CD4-positive, alpha-beta T cell treated with Interleukin-17A for 4 hours (primary cell): ENCODE results near the gene SHOC2.
A peak's percentile ranks its signal among the peaks of the same experiment; 100 is the strongest.

Experiments used
- DNase-seq: peaks from one replicate; pipeline ENCODE4 v3.0.0-alpha.2; 2020; ENCODE audit warnings: mixed read lengths

Gene SHOC2

DNA sequence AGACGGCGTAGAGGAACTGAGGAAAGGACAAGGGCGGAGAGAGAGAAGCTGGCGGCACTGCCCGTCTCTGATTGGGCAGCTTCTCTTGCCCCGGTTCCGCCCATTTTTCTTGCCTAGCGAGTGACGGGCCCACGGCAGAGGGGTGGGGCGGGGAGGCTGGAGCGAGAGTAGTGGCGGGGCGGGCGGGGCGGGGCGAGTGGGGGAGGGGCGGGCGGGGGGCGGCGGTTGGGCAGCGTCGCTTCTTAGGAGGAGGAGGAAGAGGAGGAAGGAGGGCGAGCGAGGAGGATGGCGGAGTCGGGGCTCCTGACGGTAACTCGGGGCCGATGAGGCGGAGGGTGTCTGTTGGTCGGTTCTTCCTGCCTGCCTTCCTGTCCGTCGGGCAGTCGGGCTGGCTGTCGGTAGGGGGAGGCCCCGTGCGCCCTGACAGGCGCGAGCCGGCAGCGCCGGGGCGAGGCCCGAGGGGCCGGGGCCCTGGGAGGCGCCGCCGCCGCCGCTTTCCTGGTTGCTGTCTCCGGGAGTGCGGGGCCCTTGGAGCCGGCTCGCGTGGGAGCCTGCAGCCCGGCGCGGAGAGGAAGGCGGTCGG lies at the start of gene SHOC2:
TSS of gene SHOC2 (plus strand) at position 256 of the 583 bp plus-strand sequence. CDS start 44,755 bp downstream, outside the sequence.
- DNase-seq: peak; percentile 98

DNA sequence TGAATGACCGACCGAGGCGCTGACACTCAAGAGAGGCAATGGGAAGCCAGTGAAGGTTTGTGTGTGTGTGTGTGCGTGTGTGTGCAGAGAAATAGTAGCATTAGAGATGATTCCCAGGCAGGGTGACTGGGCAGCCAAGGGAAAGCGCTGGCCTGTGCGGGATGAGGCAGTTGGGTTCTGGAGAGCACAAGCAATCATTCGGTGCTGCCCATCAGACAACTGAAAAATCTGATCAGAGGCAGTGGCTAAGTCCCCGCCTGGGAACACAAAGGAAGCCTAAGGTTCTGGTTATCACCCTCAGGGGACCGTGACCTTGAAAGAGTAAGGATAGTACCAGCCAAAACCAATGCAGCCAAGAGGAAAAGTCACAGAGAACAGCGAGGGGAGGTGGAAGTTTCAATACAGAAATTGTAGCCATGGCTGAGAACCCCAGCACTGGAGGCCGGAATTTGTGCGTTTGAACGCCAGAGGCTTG lies 48.5 kb upstream of the SHOC2 start:
- no peak for DNase-seq

DNA sequence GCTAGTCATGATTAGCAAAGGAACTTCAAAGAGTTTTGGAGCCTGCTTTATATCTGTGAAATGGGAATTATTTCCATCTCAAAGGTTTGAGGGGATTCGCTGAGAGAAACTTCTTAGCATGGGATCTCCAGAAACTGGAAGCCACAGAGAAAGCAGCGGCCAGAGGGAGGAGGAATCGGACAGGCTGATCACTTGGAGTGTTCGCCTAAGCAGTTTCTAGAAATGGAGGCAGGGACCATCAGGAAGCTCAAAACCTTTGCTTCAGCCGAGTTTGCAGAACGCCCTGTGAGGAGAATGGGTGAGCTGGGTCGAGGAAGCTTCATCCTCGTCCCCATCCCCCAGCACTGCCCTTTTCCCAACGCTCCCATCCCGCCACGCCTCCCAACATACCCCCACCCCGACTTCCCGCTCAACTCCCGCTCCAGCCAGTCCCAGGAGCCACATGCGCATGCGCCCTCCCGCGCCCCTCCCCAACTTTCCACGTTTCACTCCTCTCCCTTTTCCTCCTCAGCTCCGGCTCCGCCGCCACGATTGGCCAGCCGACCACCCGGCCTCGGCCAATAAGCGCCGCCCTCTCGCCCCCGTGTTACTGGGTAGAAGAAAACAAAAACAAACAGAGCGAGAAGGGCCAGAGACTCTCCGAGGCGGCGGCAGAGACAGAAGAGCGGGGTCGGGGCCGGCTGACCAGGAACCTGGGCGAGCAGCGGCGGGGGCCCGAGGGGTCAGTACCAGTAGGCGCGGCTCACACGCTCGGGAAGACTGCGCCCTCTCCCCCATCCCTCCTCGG lies 47.9 kb upstream of the SHOC2 start, which contains the start of gene PDCD4:
TSS of gene PDCD4 (plus strand) at position 631 of the 787 bp plus-strand sequence. CDS start 4,100 bp downstream, outside the sequence.
- DNase-seq: peak; percentile 93

DNA sequence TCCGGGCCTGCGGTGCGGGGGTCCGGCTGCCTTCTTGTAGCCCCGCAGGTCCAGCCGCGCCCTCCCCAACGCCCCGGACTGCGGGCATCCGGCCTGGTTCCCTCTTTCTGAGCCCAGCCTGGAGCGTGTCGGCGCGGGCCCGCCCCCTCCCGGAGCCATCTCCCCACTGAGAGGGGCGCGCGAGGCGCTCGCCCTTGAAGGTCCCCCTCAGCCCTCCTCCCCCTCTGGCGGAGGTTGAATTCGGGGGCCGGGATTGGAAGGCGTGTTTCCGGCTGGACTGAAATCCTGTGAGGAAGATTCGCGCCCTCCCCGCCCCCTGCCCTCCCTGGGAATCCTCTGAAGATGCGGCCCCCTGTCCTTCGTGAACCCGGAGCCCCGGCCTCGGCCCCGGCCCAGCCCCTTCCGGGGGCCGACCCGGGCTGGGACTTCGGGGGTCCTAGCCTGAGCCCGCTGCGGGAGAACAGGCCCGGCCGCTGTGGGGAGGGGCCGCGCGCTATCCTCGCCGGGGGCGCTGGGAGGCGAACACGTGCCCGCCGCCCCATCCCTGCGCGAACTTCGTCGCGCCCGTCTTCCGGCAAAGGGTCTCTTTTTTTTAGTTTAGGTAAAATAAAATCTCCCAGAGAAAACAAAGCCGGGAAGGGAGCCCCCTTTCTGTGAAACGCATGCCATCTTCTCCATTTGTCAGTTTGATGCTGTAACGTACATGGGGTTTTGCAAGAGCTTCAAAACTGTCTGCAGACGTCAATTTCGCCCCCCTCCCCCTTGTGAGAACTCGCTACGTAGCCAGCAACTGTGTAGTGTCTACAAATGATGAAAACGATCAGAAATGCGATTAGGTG lies 47.0 kb upstream of the SHOC2 start:
- peak; percentile 81 for DNase-seq

DNA sequence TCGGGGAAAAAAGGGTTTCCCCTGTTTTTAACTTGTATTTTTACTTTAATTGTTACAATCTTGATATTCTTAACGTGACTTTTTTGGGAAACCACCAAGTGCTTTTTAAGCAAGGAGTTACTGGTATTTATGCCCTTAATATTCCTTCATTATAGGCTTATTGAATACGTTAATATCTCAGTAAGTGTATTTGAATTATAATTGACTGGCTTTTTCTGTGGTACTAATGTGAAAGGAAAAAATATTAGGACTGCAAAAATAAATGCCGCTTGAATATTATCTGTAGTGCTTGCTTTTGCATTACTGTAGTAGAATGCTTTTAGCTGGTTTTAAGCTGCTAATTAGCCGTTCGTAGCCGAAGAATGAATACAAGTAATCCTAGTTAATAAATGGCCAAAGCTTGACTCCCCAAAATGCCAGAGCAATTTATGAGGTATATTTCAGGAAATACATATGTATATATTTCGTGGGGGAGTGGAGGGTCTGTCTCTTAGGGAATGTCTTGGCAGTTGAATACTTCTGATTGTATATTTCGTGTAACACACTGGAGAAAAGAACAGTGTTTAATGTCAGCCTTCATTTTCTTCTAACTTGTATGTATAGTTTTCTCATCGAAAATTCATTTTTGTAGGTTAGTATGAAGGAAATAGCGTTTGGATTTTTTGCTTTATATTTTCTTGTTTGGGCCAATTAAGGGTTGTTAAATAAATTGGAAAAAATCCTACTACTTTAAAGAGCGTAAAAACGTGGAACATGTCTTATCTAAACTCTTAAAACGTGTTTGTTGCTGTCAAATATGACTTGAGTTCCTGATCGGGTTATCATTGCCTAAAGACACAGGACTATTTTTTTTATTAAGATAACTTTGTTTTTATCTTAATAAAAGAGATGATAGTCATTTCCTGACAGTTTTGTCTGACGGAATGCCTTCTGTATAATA lies 46.1 kb upstream of the SHOC2 start:
- DNase-seq: no peak

DNA sequence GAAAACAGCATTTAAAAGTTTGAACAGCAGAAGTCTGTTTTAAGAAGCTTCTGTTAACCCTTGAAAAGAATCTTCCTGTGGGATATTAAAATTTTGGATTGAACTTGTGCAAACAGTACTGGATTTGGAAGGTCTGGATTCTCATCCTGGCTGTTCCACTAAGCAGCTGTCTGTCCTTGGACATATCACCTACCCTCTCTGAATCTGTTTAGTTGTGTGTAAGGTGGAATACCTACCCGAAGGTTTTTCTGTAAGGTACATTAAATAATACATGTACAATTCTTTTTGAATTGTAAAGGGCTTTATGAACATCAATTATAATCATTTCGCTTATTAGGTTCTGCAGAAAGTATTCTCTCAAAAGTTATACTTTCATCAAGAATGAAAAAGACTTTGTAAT lies 45.5 kb upstream of the SHOC2 start:
- DNase-seq: no peak

DNA sequence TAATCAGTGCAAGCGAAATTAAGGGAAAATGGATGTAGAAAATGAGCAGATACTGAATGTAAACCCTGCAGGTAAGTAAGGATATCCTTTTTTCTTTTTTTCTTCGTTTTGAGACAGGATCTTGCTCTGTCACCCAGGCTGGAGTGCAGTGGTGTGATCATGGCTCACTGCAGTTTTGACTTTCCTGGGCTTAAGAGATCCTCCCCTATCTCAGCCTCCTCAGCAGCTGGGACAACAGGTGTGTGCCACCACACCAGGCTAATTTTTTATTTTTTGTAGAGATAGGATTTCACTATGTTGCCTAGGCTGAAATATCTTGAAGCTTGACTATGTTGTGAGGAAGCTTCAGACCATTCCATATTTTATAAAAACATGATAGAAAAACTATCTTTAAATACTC lies 43.4 kb upstream of the SHOC2 start:
- no peak for DNase-seq

DNA sequence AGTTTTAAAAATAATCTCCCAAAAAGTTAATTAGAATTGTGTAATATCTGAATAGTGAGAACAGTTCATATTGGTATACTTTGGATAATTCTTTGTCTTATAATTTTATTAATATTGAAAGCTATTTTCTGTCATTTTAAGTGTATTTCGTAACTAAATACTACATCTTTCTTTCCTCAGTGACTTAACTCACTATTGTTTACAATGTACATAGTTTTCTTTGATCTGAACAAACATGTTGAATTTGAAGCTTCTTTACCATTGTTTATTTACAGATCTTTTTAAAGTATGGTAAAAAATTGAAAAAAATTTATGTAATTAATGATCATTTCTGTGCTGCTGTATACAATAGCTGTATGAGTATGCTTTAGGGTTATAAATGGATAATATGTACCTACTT lies 42.6 kb upstream of the SHOC2 start:
- DNase-seq: no peak

DNA sequence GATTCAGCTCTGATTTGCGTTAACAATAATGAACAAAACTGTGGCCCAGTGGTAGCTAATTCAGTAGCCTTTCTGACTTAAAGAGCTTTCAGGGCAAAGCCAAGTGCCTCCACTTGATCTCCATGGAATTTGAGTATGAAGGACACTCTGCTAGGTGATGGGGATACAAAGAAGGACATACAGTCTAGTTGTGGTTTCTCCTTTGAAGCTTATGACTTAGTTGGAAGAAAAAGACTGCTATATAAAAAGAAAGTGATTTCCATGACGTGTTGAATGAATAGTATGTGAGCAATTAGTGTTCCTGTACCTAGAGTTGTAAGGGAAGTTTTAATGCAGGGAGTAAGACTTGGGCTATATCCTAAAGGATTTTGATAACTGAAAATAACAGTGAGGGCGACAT lies 39.4 kb upstream of the SHOC2 start:
- DNase-seq: no peak

DNA sequence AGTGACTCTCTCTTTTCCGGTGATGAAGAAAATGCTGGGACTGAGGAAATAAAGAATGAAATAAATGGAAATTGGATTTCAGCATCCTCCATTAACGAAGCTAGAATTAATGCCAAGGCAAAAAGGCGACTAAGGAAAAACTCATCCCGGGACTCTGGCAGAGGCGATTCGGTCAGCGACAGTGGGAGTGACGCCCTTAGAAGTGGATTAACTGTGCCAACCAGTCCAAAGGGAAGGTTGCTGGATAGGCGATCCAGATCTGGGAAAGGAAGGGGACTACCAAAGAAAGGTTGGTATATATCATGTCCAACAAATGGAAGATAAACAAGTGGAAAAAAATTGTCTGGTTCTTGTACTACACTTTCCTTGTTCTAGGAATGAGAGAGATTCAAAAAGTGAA lies 38.2 kb upstream of the SHOC2 start:
- DNase-seq: no peak

DNA sequence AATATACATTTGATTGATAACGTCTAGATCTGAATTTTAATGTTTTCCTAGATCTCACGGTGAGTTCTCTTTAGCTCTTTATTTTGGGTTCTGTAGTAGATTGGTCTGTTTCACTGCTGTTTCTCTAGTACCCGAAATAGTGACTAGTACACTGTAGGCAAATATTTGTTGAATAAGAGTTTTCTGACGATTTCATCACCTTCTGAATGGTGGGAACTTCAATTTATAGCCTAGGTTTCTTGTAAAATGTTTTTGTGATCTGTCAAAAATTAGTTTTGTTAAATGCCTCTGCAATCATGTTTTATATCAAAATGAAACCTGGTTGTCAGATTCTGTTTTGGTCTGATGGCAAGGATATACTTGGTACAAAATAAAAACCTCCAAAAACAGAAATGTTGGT lies 37.5 kb upstream of the SHOC2 start:
- no peak for DNase-seq

DNA sequence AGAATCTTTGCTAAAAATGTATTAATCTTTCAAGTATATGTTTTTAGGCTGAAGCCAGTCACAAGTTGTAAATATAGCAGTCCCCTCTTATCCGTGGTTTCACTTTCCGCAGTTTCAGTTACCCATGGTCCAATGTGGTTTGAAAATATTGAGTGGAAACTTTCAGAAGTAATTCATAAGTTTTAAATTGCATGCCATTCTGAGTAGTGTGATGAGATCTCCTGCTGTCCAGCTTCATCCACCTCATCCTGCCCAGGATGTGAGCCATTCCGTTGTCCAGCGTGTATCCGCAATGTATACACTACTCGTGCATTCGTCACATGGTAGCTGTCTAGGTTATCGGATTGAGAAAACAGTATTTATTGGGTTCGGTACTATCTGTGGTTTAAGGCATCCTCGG lies 35.5 kb upstream of the SHOC2 start:
- no peak for DNase-seq

DNA sequence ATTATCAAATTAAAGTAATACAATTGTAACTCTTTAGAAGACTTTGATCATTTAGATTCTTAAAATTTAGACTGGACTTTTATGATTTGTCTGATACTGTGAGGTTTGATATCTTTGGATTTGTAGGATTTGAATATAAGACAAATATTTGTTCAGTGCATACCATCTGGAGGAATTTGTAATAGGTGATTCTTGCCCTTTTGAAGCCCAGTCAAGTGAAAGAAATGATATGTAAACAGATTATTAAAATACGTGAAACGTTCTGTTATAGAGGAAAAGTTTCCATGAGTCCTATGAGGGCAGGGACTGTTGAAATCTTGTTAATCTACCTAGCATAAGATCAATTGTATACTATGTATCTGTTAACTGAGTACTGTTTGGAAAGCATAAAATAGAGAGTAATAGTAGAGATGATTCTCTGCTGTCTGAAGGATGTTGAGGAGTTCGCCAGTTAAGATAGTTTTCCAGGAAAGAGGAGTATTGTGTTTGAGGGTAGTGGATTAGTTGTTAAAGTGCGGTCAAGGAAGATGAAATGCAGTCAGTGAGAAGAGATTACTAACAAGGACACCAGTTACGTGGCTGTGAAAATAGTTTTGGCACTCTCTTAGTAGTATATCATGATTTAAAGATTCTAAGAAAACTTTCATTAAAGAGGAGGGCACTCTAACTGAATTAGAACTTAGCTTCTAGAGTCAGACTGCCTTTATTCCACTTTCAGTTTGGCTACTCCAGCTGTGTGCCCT lies 33.3 kb upstream of the SHOC2 start:
- no peak for DNase-seq

DNA sequence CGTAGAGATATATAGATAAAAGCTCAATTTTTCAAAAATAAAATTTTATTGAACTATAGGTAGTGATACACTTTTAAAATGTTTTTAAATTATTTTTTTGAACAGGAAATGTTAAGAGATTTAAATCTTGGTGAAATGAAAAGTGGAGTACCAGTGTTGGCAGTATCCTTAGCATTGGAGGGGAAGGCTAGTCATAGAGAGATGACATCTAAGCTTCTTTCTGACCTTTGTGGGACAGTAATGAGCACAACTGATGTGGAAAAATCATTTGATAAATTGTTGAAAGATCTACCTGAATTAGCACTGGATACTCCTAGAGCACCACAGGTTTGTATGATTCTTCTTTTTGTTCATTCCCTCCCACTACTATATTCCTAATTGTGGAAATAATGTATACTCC lies 31.8 kb upstream of the SHOC2 start:
- DNase-seq: no peak

DNA sequence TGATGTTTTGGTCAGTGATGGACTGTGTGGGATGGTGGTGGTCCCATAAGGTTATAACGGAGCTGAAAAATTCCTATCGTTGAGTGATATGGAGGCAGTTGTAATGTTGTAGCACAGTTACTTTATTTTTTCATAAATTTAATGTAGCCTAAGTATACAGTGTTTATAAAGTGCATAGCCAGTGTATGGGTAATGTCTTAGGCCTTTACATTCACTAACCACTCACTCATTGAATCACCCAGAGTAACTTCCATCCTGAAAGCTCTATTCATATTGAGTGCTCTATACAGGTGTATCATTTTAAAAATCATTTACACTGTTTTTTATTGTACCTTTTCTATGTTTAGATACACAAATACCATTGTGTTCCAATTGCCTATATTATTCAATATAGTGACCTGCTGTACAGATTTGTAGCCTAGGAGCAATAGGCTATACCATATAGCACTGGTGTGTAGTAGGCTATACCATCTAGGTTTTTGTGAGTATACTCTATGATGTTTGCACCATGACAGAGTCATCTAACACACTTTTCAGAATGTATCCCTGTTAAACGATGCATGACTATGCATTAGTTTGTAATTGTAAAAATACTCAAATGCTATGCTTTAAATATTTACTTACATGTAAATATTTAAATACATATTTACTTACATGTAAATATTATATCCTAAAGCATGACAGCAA lies 26.7 kb upstream of the SHOC2 start:
- DNase-seq: no peak

DNA sequence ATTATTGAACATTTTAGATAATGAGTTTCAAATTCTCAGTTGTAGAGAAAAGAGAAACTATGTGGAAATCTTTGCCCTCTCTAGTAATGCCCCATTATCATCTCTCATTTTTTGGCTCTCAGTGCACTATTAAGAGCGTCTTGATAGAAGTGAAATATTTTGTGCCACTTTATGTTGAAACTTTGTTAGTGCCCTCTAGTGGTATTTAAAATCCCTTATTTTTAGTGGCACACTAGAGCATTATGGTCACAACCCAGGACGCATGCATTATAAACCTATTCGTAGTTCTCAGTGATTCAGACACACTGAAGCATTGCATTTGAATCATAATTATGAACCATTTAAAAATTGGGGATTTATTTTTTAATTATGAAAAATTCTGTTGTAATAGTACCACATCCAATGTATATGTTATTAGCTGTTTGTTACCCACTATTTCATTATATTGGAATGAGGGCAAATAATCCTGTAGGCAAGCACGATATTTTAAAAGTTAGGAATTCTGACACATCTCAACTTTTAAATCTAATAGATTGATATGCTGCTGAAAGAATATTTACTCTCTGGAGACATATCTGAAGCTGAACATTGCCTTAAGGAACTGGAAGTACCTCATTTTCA lies 25.7 kb upstream of the SHOC2 start:
- no peak for DNase-seq

DNA sequence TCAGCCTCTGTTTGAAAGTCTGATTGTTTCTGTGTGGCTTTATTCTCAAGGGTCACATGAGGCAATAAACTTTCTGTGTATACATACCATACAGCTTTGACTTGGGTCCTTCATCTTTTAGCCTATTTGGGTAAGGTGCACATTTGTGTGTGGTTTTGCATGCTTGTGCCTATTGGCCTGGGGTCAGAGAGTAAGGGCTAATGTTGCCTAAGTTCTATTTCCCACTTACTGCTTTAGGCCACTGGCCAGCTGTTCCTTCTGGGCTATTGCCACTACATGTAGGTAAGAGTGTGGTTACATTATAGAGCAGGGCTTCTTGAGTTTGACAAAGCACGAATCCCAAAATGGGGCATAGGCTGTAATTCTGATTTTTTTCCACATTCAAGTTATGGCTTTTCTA lies 22.2 kb upstream of the SHOC2 start:
- no peak for DNase-seq

DNA sequence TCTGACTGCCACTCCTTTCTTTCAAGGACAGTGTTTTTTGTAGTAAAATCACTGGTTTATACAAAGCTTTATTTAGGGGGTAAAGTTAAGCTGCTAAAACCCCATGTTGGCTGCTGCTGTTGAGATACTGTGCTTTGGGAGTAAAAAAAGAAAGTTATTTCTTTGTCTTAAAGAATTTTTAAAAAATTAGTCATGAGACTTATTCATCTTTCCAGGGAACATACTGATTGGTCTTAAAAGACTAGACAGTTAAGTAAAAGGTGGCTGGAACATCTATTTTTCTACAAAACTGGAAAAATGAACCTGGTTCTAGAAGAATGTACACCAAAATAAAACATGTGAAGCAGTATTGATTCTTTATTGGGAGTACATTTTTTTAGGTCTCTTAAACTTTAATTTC lies 21.0 kb upstream of the SHOC2 start:
- no peak for DNase-seq

DNA sequence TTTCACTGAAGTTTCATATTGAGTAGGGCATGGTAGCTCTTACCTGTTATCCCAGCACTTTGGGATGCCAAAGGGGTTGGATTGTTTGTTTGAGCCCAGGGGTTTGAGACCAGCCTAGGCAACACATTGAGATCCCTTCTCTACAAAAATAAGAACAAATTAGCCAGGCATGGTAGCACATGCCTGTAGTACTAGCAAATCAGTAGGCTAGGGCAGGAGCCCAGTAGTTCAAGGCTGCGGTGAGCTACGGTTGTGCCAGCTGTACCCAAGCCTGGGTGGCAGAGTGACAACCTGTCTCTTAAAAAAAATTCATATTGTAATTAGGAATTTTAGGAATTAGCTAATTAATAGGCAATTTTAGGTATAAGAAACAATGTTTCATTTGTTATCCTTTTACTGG lies 18.4 kb upstream of the SHOC2 start:
- no peak for DNase-seq
